K562 treated with DMSO at 1 percent for 12 hours (cell line): ENCODE measurements around the gene OR8D1. TPM values are rescaled to one million over a fixed set of nuclear protein-coding genes. Genes with fewer than 3 reads are reported as not detected.

Experiments
- total RNA-seq: library from RNA; unstranded; fragments of 300-600 nt; gene quantifications from 2 replicates; pipeline ENCODE4 v1.2.3, GENCODE V29; 2022; ENCODE audit not compliant: insufficient read depth

OR8D1 gene
- total RNA-seq: 0.81 TPM in 1 of 2 replicates, not detected in the other

DNA sequence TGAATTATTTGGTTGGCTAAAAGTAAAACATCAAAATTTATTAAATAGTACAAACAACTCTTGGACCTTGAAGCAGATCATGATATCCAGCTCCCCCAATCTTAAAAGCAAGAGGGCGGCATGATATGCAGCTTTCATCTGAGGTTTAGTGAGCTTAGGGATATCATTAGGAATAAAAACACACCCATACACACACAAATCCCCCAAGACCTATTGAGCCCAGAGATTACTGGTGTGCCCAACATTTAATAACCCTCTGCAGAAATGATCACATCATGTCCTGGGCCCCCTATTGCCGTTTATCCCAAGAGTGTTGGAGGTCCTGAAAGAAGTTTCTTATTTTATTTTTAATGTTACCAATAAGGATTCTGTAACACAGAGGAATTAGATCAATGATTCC is at the start of gene OR8D1:
TSS of gene OR8D1 (minus strand) at position 101 of the 400 bp plus-strand sequence. CDS start 3,183 bp downstream, outside the sequence.

DNA sequence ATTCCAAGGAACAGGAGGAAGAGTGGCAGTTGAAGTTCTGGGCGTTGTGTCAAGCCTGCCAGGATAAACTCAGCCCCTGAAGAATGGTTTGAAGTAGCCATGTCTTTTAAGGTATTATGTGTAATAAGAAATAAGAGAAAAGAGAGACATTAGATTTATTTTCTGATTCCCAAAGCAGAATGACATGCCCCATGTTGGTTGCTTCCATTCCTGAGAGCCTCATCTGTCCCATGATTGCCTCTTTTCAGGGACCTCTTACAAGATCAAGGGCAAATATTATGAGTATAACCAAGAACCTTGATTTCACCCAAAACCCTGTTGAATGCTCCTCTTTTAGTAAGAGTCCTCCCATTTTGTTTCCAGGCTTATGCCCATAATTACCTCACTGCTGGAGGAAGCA is 6.3 kb upstream of the OR8D1 start, which contains the start of gene OR8D2:
TSS of gene OR8D2 (minus strand) at position 101 of the 400 bp plus-strand sequence. CDS start at position 101, 0 bp downstream.

DNA sequence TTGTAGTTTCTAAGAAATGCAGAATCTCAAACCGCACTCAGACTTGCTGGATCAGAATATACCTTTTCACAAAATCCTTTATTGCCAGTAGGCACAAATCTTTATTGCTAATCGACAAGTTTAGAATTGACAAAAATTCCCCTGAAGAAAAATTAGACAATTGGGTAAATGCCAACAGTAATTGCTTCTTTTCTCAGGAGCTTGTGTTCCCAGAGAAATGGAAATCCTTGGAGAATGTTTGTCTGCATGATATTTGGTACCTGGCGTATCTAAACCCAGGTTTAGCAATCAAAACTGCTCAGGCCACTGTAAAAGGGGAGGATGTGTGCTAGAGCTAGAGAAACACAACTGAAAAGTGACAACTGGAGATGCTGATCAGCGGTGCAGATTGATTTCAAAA is 57.7 kb downstream of the OR8D1 start, which contains the start of gene OR8G5:
TSS of gene OR8G5 (plus strand) at position 301 of the 400 bp plus-strand sequence. CDS start 8,556 bp downstream, outside the sequence.

Other genes starting within 250 kb of the OR8D1 start
- 8.2 and 19.6 TPM in 2 replicates for gene VWA5A, start 198.5 kb downstream of the OR8D1 start, total RNA-seq
- gene OR10D3, start 130.6 kb downstream of the OR8D1 start, total RNA-seq: 0.16 TPM in 1 of 2 replicates, not detected in the other
- gene OR8G1, start 72.9 kb downstream of the OR8D1 start, total RNA-seq: not detected in 2 replicates
- 0.98 and 3.2 TPM in 2 replicates for gene OR8G5, start 57.6 kb downstream of the OR8D1 start, total RNA-seq
- not detected in 2 replicates for gene OR8D2, start 6.2 kb upstream of the OR8D1 start, total RNA-seq
- gene OR8B2, start 70.5 kb upstream of the OR8D1 start, total RNA-seq: not detected in 2 replicates
- gene OR8B3, start 85.1 kb upstream of the OR8D1 start, total RNA-seq: not detected in 2 replicates
- not detected in 2 replicates for gene OR8B4, start 110.9 kb upstream of the OR8D1 start, total RNA-seq
- not detected in 2 replicates for gene OR8B8, start 131.7 kb upstream of the OR8D1 start, total RNA-seq
- gene OR8B12, start 229.7 kb upstream of the OR8D1 start, total RNA-seq: not detected in 2 replicates